Measurements from ENCODE around the gene SYNPO.
A peak's percentile ranks its signal among the peaks of the same experiment; 100 is the strongest.

SYNPO gene

GRCh38 chr5:150623878-150624216 lies 16.6 kb upstream of the SYNPO start:
- Histone ChIP-seq H3K9me3 (ENCODE audit: control insufficient read depth, low read length) (no peaks in the 10 kb centered on the region), H3K36me3 (ENCODE audit: control insufficient read depth, insufficient read depth, low read length) (no peaks in the 10 kb centered on the region), H3K4me3 (ENCODE audit: insufficient read depth, low read depth, low read length, poor library complexity, severe bottlenecking) (no peak overlapping the region), H3K27me3 (replicated peaks; ENCODE audit: control insufficient read depth, insufficient read depth, low read length, poor library complexity, severe bottlenecking) (no peaks in the 10 kb centered on the region), H3K4me1 (ENCODE audit: control insufficient read depth, insufficient read depth, low read length, poor library complexity, severe bottlenecking) (peaks cover 14% of the 10 kb centered on the region), H3K27ac (ENCODE audit: insufficient read depth, low read length, poor library complexity, severe bottlenecking) (no peak overlapping the region)
- DNase-seq: no peak

GRCh38 chr5:150624334-150625163 lies 15.9 kb upstream of the SYNPO start:
- H3K27me3 ChIP-seq (replicated peaks; ENCODE audit: control insufficient read depth, insufficient read depth, low read length, poor library complexity, severe bottlenecking): no peaks in the 10 kb centered on the region
- peak in 2 of 3 donors; percentile 6 for DNase-seq
- H3K27ac ChIP-seq (ENCODE audit: insufficient read depth, low read length, poor library complexity, severe bottlenecking): no peak overlapping the region
- H3K36me3 ChIP-seq (ENCODE audit: control insufficient read depth, insufficient read depth, low read length): no peaks in the 10 kb centered on the region
- no peaks in the 10 kb centered on the region for H3K9me3 ChIP-seq (ENCODE audit: control insufficient read depth, low read length)
- H3K4me1 ChIP-seq (ENCODE audit: control insufficient read depth, insufficient read depth, low read length, poor library complexity, severe bottlenecking): peaks cover 14% of the 10 kb centered on the region
- H3K4me3 ChIP-seq (ENCODE audit: insufficient read depth, low read depth, low read length, poor library complexity, severe bottlenecking): peak overlapping the region; percentile 59

DNA sequence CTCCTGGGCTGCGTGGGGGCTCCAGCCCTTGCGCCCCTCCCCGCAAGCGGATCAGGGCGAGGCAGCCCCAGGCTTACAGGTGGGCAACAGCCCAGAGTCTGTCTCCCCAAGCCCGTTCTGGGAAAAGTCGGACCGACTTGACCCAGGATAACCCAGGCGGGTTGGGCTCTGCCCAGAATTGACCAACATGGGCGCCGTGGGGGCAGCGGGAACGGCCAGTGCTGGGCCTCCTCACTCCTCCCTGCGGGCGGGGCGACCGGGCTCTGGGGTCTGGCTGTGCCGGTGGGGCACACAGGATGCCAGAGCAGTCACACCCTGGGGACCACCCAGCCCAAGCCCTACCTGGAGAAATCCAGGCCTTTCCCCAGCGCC lies 15.3 kb upstream of the SYNPO start:
- peaks cover 14% of the 10 kb centered on the region for H3K4me1 ChIP-seq (ENCODE audit: control insufficient read depth, insufficient read depth, low read length, poor library complexity, severe bottlenecking)
- no peak overlapping the region for H3K27ac ChIP-seq (ENCODE audit: insufficient read depth, low read length, poor library complexity, severe bottlenecking)
- H3K9me3 ChIP-seq (ENCODE audit: control insufficient read depth, low read length): no peaks in the 10 kb centered on the region
- H3K4me3 ChIP-seq (ENCODE audit: insufficient read depth, low read depth, low read length, poor library complexity, severe bottlenecking): peak overlapping the region; percentile 59
- no peaks in the 10 kb centered on the region for H3K36me3 ChIP-seq (ENCODE audit: control insufficient read depth, insufficient read depth, low read length)
- no peak for DNase-seq
- H3K27me3 ChIP-seq (replicated peaks; ENCODE audit: control insufficient read depth, insufficient read depth, low read length, poor library complexity, severe bottlenecking): no peaks in the 10 kb centered on the region

GRCh38 chr5:150625831-150626746 lies 14.4 kb upstream of the SYNPO start:
- DNase-seq: no peak
- no peaks in the 10 kb centered on the region for H3K27me3 ChIP-seq (replicated peaks; ENCODE audit: control insufficient read depth, insufficient read depth, low read length, poor library complexity, severe bottlenecking)
- H3K4me1 ChIP-seq (ENCODE audit: control insufficient read depth, insufficient read depth, low read length, poor library complexity, severe bottlenecking): peaks cover 14% of the 10 kb centered on the region
- no peak overlapping the region for H3K27ac ChIP-seq (ENCODE audit: insufficient read depth, low read length, poor library complexity, severe bottlenecking)
- H3K4me3 ChIP-seq (ENCODE audit: insufficient read depth, low read depth, low read length, poor library complexity, severe bottlenecking): no peak overlapping the region
- H3K9me3 ChIP-seq (ENCODE audit: control insufficient read depth, low read length): no peaks in the 10 kb centered on the region
- H3K36me3 ChIP-seq (ENCODE audit: control insufficient read depth, insufficient read depth, low read length): no peaks in the 10 kb centered on the region

DNA sequence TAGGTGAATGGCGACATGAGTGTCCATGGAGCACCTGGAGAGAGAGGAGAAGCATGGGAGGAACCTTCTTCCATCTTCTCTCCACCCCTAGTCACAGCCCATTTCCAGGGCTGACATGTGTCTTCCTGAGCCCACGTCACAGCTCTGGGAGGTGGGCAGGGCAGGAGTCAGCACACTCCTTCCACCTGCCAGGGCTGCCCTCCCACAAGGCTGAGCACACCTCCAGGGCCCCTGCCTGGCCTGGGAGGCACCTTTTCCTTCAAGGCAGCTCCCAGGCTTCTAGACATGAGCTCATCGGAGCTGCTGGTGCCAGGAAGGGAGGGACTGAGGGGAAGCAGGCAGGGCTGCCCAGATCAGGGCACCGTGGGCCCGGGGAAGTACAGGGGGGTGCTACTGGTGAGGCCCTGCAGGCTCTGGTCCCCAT lies 13.6 kb upstream of the SYNPO start:
- H3K36me3 ChIP-seq (ENCODE audit: control insufficient read depth, insufficient read depth, low read length): no peaks in the 10 kb centered on the region
- no peaks in the 10 kb centered on the region for H3K9me3 ChIP-seq (ENCODE audit: control insufficient read depth, low read length)
- no peak overlapping the region for H3K4me3 ChIP-seq (ENCODE audit: insufficient read depth, low read depth, low read length, poor library complexity, severe bottlenecking)
- H3K27me3 ChIP-seq (replicated peaks; ENCODE audit: control insufficient read depth, insufficient read depth, low read length, poor library complexity, severe bottlenecking): no peaks in the 10 kb centered on the region
- peaks cover 14% of the 10 kb centered on the region for H3K4me1 ChIP-seq (ENCODE audit: control insufficient read depth, insufficient read depth, low read length, poor library complexity, severe bottlenecking)
- DNase-seq: no peak
- no peak overlapping the region for H3K27ac ChIP-seq (ENCODE audit: insufficient read depth, low read length, poor library complexity, severe bottlenecking)

DNA sequence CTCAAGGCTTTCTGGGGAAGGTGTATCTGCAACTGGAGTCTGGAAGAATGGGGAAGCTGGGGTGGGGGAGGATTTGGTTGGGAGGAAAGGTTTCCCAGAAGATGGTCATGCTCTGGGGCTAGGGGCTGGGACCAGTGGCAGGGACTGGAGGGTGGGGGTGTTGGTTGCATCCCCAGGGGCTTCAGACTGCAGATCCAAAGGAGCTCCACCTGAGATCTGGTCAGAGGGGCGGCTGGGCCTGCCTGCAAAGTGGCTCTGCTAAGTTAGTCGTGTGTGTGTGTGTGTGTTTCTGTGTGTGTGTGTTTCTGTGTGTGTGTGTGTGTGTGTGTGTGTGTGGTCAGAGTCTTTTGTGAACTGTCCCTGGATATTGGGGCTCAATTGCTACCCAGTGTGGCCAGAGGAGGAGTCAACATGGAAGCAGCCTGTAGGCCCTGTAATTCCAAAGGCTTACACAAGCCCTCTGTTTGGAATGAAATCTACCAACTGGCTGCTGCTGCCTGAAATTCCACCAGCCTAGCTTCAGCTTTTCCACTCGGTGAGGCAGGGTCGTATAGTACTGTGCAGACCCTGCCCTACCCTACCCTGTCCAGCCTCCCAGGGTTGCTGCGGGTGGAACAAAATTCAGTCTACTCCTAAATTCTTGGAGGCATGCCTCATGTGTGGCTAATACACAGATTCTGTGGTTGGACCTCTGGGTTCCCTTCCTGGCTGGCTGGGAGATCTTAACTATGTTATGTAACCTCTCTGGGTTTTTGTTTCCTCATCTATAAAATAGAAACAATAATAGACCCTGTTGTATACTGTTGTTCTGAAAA lies 12.5 kb upstream of the SYNPO start:
- H3K4me3 ChIP-seq (ENCODE audit: insufficient read depth, low read depth, low read length, poor library complexity, severe bottlenecking): no peak overlapping the region

DNA sequence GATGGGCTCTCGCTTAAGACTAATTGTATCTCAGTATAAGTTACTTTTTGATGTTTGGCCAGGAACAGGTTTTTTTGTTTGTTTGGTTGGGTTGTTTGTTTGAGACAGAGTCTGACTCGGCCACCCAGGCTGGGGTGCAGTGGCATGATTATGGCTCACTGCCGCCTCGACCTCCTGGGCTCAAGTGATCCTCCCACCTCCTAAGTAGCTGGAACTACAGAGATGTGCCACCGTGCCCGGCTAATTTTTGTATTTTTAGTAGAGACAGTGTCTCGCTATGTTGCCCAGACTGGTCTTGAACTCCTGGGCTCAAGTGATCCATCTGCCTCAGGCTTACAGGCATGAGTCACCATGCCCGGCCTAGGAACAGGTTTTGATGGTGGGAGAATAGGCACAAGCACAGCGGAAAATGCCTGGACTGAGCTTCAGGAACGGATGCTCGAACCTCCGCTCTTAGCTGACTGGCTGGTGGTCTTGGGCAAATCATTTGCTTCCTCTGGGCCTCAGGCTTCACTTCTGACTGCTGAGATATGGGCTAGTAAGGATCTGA lies 11.4 kb upstream of the SYNPO start:
- DNase-seq: no peak
- no peak overlapping the region for H3K4me3 ChIP-seq (ENCODE audit: insufficient read depth, low read depth, low read length, poor library complexity, severe bottlenecking)
- no peaks in the 10 kb centered on the region for H3K27me3 ChIP-seq (replicated peaks; ENCODE audit: control insufficient read depth, insufficient read depth, low read length, poor library complexity, severe bottlenecking)
- H3K36me3 ChIP-seq (ENCODE audit: control insufficient read depth, insufficient read depth, low read length): no peaks in the 10 kb centered on the region
- H3K4me1 ChIP-seq (ENCODE audit: control insufficient read depth, insufficient read depth, low read length, poor library complexity, severe bottlenecking): peaks cover 9% of the 10 kb centered on the region
- no peak overlapping the region for H3K27ac ChIP-seq (ENCODE audit: insufficient read depth, low read length, poor library complexity, severe bottlenecking)
- no peaks in the 10 kb centered on the region for H3K9me3 ChIP-seq (ENCODE audit: control insufficient read depth, low read length)

More for the DNA sequence above, 12.5 kb upstream of the SYNPO start:
- Histone ChIP-seq H3K27ac (ENCODE audit: insufficient read depth, low read length, poor library complexity, severe bottlenecking) (no peak overlapping the region), H3K27me3 (replicated peaks; ENCODE audit: control insufficient read depth, insufficient read depth, low read length, poor library complexity, severe bottlenecking) (no peaks in the 10 kb centered on the region), H3K9me3 (ENCODE audit: control insufficient read depth, low read length) (no peaks in the 10 kb centered on the region), H3K4me1 (ENCODE audit: control insufficient read depth, insufficient read depth, low read length, poor library complexity, severe bottlenecking) (peaks cover 14% of the 10 kb centered on the region), H3K36me3 (ENCODE audit: control insufficient read depth, insufficient read depth, low read length) (no peaks in the 10 kb centered on the region)
- no peak for DNase-seq

GRCh38 chr5:150630016-150630415 lies 10.4 kb upstream of the SYNPO start:
- Histone ChIP-seq H3K36me3 (ENCODE audit: control insufficient read depth, insufficient read depth, low read length) (no peaks in the 10 kb centered on the region), H3K27ac (ENCODE audit: insufficient read depth, low read length, poor library complexity, severe bottlenecking) (no peak overlapping the region), H3K4me3 (ENCODE audit: insufficient read depth, low read depth, low read length, poor library complexity, severe bottlenecking) (no peak overlapping the region), H3K27me3 (replicated peaks; ENCODE audit: control insufficient read depth, insufficient read depth, low read length, poor library complexity, severe bottlenecking) (no peaks in the 10 kb centered on the region), H3K9me3 (ENCODE audit: control insufficient read depth, low read length) (no peaks in the 10 kb centered on the region), H3K4me1 (ENCODE audit: control insufficient read depth, insufficient read depth, low read length, poor library complexity, severe bottlenecking) (peaks cover 4% of the 10 kb centered on the region)
- DNase-seq: no peak

DNA sequence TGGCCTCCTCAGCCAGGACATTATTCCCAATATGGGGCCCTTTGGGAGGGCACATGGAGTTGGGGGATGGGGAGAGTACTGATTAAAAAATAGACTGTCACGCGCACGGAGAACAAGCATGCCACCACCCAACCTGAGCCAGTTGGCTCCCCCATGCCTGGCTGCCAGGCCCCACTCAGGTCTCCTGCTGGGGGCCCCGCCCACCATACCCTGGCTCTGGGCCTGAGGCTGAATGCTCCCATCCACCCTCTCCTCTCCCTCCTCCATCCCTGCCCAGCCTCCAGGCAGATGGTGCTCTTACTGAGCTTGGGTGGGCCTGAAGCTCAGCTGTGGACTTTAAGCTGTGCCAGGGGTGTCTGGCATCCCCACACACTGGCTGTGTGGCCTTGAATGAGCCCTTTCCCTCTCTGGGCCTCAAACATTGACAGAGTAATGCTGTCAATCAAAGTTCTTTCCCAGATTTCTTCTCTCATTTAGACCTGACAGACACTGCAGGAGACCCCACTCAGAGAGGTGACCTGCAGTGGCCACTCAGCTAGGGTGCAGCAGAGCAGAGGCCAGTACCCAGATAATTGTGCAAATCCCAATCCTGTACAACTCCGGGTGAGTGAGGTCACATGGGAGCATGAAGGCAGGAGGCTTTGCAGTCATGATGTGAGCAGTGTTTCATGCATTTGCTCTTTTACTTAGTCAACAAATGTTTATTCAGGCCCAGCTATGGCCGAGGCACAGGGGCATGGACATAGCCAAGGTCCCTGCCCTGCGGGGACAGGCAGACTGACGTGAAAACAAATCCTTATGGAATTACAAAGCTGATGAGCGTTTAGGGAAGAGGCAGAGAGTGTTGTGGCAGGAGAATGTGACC lies 9.8 kb upstream of the SYNPO start:
- no peak for DNase-seq
- Histone ChIP-seq H3K27me3 (replicated peaks; ENCODE audit: control insufficient read depth, insufficient read depth, low read length, poor library complexity, severe bottlenecking) (no peaks in the 10 kb centered on the region), H3K36me3 (ENCODE audit: control insufficient read depth, insufficient read depth, low read length) (no peaks in the 10 kb centered on the region), H3K27ac (ENCODE audit: insufficient read depth, low read length, poor library complexity, severe bottlenecking) (no peak overlapping the region), H3K4me3 (ENCODE audit: insufficient read depth, low read depth, low read length, poor library complexity, severe bottlenecking) (no peak overlapping the region), H3K9me3 (ENCODE audit: control insufficient read depth, low read length) (no peaks in the 10 kb centered on the region), H3K4me1 (ENCODE audit: control insufficient read depth, insufficient read depth, low read length, poor library complexity, severe bottlenecking) (no peaks in the 10 kb centered on the region)

Data from effector memory CD4-positive, alpha-beta T cell (primary cell).